NCI-H82 treated with DMSO at 0.1 percent for 48 hours (cell line): ENCODE measurements around the gene PCDHGB3.
"Not testable (repeated sequence)": the region's sequence is repeated elsewhere in the genome, so short reads cannot be mapped to it uniquely, and the experiment has no call there.

Experiments
- DNase-seq: peaks from one replicate; lab custom pipeline; 2025; ENCODE audit not compliant: unreplicated experiment; lab: John Stamatoyannopoulos, UW

Gene PCDHGB3

GRCh38 chr5:141389153-141390042, 19.4 kb downstream of the PCDHGB3 start:
- no peak for DNase-seq

- no peak for DNase-seq
These were observed 22.6 kb downstream of the PCDHGB3 start, which contains the start of gene PCDHGA8 for GRCh38 chr5:141392429-141393198. Gene PCDHGA8 (plus strand): TSS chr5:141392633. CDS start chr5:141392814, 181 bp downstream.

- DNase-seq = no peak
These were observed 23.2 kb downstream of the PCDHGB3 start for GRCh38 chr5:141393267-141393666.

- not testable (repeated sequence) for DNase-seq
These were observed 24.6 kb downstream of the PCDHGB3 start for GRCh38 chr5:141394401-141395187.

- DNase-seq = not testable (repeated sequence)
These were observed 27.9 kb downstream of the PCDHGB3 start, which contains the start of gene PCDHGB5 for GRCh38 chr5:141397756-141398551. Gene PCDHGB5 (plus strand): TSS chr5:141397947. CDS start chr5:141398128, 181 bp downstream.

GRCh38 chr5:141398608-141399007, 28.6 kb downstream of the PCDHGB3 start:
- no peak for DNase-seq

DNA sequence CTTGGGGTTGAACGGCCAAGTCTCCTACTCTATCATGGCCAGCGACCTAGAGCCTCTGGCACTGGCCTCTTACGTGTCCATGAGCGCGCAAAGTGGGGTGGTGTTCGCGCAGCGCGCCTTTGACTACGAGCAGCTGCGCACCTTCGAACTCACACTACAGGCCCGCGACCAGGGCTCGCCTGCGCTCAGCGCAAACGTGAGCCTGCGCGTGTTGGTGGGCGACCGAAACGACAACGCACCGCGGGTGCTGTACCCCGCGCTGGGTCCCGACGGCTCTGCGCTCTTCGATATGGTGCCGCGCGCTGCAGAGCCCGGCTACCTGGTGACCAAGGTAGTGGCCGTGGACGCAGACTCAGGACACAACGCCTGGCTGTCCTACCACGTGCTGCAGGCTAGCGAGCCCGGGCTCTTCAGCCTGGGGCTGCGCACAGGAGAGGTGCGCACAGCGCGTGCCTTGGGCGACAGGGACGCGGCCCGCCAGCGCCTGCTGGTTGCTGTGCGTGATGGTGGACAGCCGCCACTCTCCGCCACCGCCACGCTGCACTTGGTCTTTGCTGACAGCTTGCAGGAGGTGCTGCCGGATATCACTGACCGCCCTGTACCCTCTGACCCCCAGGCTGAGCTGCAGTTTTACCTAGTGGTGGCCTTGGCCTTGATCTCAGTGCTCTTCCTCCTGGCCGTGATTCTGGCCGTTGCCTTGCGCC, 29.7 kb downstream of the PCDHGB3 start:
- DNase-seq = no peak

GRCh38 chr5:141402553-141403243, 32.7 kb downstream of the PCDHGB3 start, which contains the start of gene PCDHGA9:
Gene PCDHGA9 (plus strand): TSS chr5:141402778. CDS start chr5:141402953, 175 bp downstream.
- no peak for DNase-seq

GRCh38 chr5:141403387-141403786, 33.3 kb downstream of the PCDHGB3 start:
- no peak for DNase-seq

DNA sequence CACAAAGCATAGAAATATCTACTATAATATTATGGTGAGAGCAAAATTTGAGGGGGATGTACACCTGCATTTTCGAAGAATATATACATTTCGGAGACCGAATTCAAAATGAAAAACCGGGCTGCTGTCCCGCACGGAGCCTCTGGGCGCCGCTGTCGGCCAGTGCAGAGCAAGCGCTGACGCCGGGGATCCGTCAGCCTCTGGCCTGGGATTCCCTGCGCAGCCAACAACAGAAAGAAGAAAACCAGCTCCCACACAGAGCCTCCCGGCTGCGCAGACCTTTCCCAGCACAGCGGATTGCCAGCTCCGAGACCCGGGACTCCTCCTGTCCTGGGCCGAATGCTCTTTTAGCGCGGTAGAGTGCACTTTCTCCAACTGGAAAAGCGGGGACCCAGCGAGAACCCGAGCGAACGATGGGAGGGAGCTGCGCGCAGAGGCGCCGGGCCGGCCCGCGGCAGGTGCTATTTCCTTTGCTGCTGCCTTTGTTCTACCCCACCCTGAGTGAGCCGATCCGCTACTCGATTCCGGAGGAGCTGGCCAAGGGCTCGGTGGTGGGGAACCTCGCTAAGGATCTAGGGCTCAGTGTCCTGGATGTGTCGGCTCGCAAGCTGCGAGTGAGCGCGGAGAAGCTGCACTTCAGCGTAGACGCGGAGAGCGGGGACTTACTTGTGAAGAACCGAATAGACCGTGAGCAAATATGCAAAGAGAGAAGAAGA, 37.9 kb downstream of the PCDHGB3 start, which contains the start of gene PCDHGB6:
TSS of gene PCDHGB6 (plus strand) at position 232 of the 716 bp plus-strand sequence. CDS start at position 414, 182 bp downstream.
- not testable (repeated sequence) for DNase-seq

- DNase-seq = no peak
These were observed 39.7 kb downstream of the PCDHGB3 start for GRCh38 chr5:141409598-141410306.

GRCh38 chr5:141411575-141411974, 41.5 kb downstream of the PCDHGB3 start:
- DNase-seq = no peak

DNA sequence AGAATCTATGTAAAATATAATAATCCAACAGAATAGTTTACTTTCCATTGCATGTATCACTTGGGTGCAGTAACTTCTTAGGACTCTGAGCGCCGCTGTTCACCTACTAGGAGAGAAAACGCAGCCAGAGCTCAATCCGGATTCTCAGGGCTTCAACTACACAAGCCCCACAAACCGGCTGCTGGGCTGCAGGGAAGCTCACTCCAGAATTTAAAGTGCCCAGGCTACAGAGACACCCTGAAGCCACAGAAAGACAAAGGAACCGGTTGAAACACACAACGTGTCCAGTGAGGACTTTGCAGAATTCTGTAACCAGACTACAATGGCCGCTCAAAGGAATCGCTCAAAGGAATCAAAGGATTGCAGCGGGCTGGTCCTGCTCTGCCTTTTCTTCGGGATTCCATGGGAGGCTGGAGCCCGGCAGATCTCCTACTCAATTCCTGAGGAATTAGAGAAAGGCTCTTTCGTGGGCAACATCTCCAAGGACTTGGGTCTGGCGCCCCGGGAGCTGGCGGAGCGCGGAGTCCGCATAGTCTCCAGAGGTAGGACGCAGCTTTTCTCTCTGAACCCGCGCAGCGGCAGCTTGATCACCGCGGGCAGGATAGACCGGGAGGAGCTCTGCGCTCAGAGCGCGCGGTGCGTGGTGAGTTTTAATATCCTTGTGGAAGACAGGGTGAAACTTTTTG, 43.0 kb downstream of the PCDHGB3 start, which contains the start of gene PCDHGA10:
TSS of gene PCDHGA10 (plus strand) at position 134 of the 686 bp plus-strand sequence. CDS start at position 323, 189 bp downstream.
- no peak for DNase-seq

DNA sequence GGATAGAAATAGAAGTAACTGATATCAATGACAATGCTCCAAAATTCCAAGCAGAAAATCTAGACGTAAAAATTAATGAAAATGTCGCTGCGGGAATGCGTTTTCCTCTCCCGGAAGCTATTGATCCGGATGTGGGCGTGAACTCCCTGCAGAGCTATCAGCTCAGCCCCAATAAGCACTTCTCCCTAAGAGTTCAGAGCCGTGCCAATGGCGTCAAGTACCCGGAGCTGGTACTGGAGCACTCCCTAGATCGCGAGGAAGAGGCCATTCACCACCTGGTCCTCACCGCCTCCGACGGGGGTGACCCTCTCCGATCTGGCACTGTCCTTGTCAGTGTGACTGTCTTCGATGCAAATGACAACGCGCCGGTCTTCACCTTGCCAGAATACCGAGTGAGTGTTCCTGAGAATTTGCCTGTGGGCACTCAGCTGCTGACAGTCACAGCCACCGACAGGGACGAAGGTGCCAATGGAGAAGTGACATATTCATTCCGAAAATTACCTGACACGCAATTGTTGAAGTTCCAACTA, 43.6 kb downstream of the PCDHGB3 start:
- DNase-seq = no peak

DNA sequence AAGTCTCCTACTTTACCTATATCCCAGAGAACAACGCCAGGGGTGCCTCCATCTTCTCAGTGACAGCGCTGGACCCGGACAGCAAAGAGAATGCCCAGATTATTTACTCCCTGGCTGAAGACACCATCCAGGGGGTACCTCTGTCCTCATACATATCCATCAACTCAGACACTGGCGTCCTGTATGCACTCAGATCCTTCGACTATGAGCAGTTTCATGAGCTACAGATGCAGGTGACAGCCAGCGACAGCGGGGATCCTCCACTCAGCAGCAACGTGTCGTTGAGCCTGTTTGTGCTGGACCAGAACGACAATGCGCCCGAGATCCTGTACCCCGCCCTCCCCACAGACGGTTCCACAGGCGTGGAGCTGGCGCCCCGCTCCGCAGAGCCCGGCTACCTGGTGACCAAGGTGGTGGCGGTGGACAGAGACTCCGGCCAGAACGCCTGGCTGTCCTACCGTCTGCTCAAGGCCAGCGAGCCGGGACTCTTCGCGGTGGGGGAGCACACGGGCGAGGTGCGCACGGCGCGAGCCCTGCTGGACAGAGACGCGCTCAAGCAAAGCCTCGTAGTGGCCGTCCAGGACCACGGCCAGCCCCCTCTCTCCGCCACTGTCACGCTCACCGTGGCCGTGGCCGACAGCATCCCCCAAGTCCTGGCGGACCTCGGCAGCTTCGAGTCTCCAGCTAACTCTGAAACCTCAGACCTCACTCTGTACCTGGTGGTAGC, 44.7 kb downstream of the PCDHGB3 start:
- not testable (repeated sequence) for DNase-seq

DNA sequence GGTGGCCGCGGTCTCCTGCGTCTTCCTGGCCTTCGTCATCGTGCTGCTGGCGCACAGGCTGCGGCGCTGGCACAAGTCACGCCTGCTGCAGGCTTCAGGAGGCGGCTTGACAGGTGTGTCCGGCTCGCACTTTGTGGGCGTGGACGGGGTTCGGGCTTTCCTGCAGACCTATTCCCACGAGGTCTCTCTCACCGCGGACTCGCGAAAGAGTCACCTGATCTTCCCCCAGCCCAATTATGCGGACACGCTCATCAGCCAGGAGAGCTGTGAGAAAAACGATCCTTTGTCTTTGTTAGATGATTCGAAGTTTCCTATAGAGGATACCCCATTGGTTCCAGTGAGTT, 45.2 kb downstream of the PCDHGB3 start:
- not testable (repeated sequence) for DNase-seq
